Astrocyte of the spinal cord (primary cell): ENCODE data around the gene PDE9A.
"Not testable (repeated sequence)": the region's sequence is repeated elsewhere in the genome, so short reads cannot be mapped to it uniquely, and the experiment has no call there.

ENCODE experiments used
- DNase-seq: peaks from one replicate; pipeline ENCODE4 v3.0.0; 2011; ENCODE audit warnings: low read depth, low spot score
- H3K4me3 ChIP-seq: 2 replicates; pipeline ENCODE4 v1.5.1; 2011; ENCODE audit warnings: low read depth, mild to moderate bottlenecking, low read length, moderate library complexity
- CTCF ChIP-seq: IDR thresholded peaks from 2 replicates; pipeline ENCODE4 v1.5.1; 2012; ENCODE audit warnings: low read depth, mild to moderate bottlenecking, low read length, inconsistent platforms
- in situ Hi-C: cut with HindIII; loops from 2 replicates; pipeline ENCODE4 v1.10.0; 2017; ENCODE audit warnings: low sequenced_read_pairs

PDE9A gene

DNA sequence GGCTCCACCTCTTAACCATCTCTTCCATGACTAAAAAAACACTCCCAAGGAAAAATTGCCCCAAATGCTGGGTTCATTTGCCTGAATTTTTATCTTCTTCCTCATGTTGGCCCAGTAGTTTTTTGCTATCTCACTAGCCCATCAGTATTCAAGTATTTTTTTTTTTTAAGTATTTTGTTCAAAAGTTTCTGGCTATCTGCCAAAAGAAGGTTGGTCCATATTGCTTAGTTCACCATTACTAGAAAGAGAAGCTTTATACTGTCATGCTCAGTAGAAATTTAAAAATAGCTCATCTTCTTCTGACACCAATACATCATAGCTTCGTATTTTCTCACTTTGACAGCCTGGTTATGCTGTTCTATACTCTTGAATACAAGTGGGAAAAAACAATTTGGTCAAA, 41.0 kb upstream of the PDE9A start:
- TF ChIP-seq CTCF: no peak
- H3K4me3 ChIP-seq: no peak overlapping the region
- in situ Hi-C loops: no loop called here
- DNase-seq: no peak

DNA sequence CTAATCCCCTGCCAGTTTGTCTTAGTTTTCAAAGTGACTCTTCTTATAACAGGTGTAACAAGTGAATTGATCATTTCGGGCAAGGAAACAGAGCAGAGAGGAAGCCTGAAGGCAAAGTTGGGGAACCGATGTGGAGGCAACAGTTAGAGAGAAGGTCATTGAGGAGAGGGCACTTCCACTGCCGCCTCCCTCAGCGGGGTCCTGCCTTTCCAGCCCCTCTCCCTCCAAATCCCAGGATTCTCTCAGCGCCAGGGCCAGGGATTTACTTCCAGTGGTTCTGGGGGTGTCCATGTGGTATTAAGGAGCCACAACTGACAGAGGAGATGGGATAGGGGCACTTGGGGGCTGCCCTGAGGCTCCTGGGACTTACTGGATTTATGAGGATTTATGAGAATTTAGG, 39.7 kb upstream of the PDE9A start:
- no peak for DNase-seq
- H3K4me3 ChIP-seq: no peak overlapping the region
- in situ Hi-C loops: no loop called here
- no peak for TF ChIP-seq CTCF

DNA sequence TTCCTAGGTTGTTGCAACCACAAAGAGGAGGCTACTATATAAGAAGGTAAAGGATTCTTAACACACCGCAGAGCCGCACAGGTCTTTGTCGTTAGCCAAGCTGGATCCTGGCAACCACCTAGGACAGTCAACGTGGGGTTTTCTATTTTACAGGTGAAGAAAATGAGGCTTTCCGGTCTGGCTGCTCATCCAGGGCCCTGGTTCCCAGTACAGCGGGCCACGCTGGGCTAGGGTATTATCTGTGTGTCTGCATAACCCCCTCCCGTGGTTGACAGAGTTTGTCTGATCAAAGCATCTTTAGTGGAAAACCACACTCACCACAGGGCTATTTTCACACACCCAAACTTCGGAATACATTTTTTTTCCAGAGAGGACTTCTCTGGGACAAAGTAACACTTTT, 39.0 kb upstream of the PDE9A start:
- no peak for TF ChIP-seq CTCF
- in situ Hi-C loops: no loop called here
- H3K4me3 ChIP-seq: no peak overlapping the region
- DNase-seq: no peak

DNA sequence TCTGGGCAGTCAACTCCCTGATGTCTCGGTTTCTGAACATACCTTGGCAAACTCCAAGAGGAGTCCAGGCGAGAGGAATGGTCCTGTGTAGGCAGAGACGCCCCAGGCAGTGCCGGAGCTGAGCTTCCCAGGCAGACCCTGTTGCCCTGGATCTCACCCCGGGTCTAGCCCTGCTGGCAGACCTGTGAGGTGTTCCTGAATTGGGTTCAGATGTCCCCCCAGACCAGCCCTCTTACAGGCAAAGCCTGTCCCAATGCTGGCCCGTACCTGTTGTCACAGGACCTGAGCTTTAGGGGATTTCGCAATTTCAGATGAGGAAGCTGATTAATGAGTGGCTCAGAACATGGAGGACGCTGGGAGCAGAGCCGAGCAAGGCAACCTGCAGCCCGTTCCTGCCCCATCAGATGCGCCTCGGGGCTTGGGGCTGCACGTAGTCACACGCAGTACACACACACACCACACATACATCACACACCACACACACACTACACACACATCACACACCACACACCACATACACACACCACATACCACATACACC, 38.5 kb upstream of the PDE9A start:
- no peak overlapping the region for H3K4me3 ChIP-seq
- DNase-seq: no peak
- TF ChIP-seq CTCF: no peak
- in situ Hi-C loops: no loop called here

- DNase-seq, H3K4me3 ChIP-seq, in situ Hi-C loops: not testable (repeated sequence)
Observed at GRCh38 chr21:42615377-42615776, 38.0 kb upstream of the PDE9A start.

GRCh38 chr21:42615924-42616323, 37.5 kb upstream of the PDE9A start:
- no peak for DNase-seq
- H3K4me3 ChIP-seq: no peak overlapping the region
- in situ Hi-C loops: no loop called here
- TF ChIP-seq CTCF: no peak

DNA sequence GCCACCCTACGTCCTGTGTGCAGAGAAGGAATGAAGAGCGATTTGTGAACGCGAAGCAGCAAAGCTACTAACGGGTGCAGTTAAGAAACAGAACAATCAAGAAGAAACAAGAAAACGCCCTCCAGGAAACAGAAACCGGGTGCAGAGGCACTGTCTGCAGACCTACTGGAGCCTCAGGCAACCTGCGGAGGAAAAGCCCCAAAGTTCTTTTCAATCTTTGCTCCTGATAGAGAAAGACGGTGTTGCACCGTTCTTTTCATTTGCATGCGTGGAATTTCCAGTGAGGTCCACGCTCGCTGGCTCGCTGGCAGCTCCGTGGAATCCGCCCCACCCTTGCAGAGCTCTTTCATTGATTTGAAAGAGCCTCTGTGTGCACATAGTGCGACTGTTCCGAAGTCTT, 37.0 kb upstream of the PDE9A start:
- TF ChIP-seq CTCF: no peak
- no peak for DNase-seq
- no peak overlapping the region for H3K4me3 ChIP-seq
- in situ Hi-C loops: no loop called here
